Gastrocnemius medialis (tissue), 4 donors: ENCODE measurements around the gene PTH1R. TPM values are rescaled to one million over a fixed set of nuclear protein-coding genes. Genes with fewer than 3 reads are reported as not detected.

Experiments used
- ATAC-seq, 2 donors: fragments of 150-250 bp; one replicate each; pipeline ENCODE4 v1.9.1; 2016
- DNase-seq, 2 donors: peaks; one replicate each; pipeline ENCODE4 v3.0.0-alpha.2; 2019
- H3K27ac ChIP-seq, 4 donors: fragments of 200-600 bp; sonication (generic); 1 replicate in 1 of 4; 2 replicates in 3 of 4; pipeline ENCODE4 v1.5.1; 2016 to 2018; ENCODE audit warnings: mild to moderate bottlenecking in 2 of 4, moderate library complexity in 1 of 4
- H3K27me3 ChIP-seq, 3 donors: fragments of 200-600 bp; sonication (generic) in 2 of 3; 1 replicate in 1 of 3; 2 replicates in 2 of 3; pipeline versions ENCODE4 v1.5.1 to v1.6.0; 2016 to 2019; ENCODE audit warnings: mild to moderate bottlenecking in 1 of 3, moderate library complexity in 1 of 3
- H3K36me3 ChIP-seq, 2 donors: fragments of 200-600 bp; sonication (generic) in 1 of 2; one replicate each; pipeline ENCODE4 v1.5.1; 2017 to 2018
- H3K4me1 ChIP-seq, 2 donors: fragments of 200-600 bp; sonication (generic) in 1 of 2; one replicate each; pipeline ENCODE4 v1.5.1; 2016 to 2017; ENCODE audit warnings: mild to moderate bottlenecking in 2 of 2
- H3K4me3 ChIP-seq, 4 donors: fragments of 200-600 bp; sonication (generic) in 3 of 4; 1 replicate in 1 of 4; 2 replicates in 3 of 4; pipeline ENCODE4 v1.5.1; 2016 to 2019; ENCODE audit warnings: mild to moderate bottlenecking in 2 of 4
- H3K9me3 ChIP-seq, 3 donors: fragments of 200-600 bp; sonication (generic) in 2 of 3; 1 replicate in 1 of 3; 2 replicates in 2 of 3; pipeline ENCODE4 v1.5.1; 2016 to 2019
- POLR2A ChIP-seq, 2 donors: fragments of 450-650 bp; IDR thresholded peaks; one replicate each; pipeline ENCODE4 v1.6.1; 2017; ENCODE audit warnings: antibody characterized with exemption in 2 of 2, mild to moderate bottlenecking in 2 of 2, moderate library complexity in 2 of 2
- in situ Hi-C, 4 donors: fragments of 200-750 bp; cut with MboI; loops; one replicate each; pipeline versions ENCODE4 v1.15.0 to v1.8.0; 2017; ENCODE audit warnings: low sequenced_read_pairs in 4 of 4
- intact Hi-C: fragments of 100-400 bp; cut with DNase I; formaldehyde crosslinking; loops from one replicate; pipeline ENCODE4 v1.15.1; 2023; ENCODE audit warnings: low total_unique reads
- total RNA-seq, 4 donors: library from RNA; depleted of rRNA; stranded (reverse); fragments of >200 nt; gene quantifications; one replicate each; pipeline versions ENCODE4 v1.1.0 to v1.2.3, GENCODE V29; 2016
- TF ChIP-seq, protein P1 (sequence below), 5 experiments: fragments of 450-650 bp in 3 of 5; fragments of 200-600 bp in 2 of 5; sonication (generic) in 2 of 5; IDR thresholded peaks in 4 of 5; conservative IDR thresholded peaks in 1 of 5; 1 replicate in 4 of 5; 2 replicates in 1 of 5; pipeline ENCODE4 v1.5.1; 2016 to 2019; ENCODE audit warnings: antibody characterized with exemption in 5 of 5, mild to moderate bottlenecking in 3 of 5, moderate library complexity in 3 of 5

Gene PTH1R
- total RNA-seq, 4 donors from 2014 or later: 2.3 to 7.9 (median 7.3) TPM

DNA sequence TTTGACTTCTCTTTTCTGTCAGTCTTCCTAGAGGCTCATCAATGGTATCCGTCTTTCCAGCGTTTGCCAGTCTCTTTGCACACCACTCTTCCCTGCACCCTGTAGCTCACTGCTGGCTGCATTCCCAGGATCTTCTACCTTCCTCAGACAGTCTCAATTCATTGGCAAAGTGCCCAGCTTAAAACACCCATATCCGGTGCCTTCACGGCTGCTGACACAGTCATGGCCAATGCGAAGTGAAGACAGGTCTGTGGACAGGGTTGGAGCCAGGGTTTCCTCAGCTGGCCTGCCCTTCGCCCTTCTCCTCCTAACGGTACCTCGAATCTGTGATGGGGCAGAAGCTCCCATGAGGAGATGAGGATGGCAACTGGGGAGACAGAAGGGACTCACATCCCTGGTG, 36.1 kb downstream of the PTH1R start:
- TF ChIP-seq, protein P1, sequence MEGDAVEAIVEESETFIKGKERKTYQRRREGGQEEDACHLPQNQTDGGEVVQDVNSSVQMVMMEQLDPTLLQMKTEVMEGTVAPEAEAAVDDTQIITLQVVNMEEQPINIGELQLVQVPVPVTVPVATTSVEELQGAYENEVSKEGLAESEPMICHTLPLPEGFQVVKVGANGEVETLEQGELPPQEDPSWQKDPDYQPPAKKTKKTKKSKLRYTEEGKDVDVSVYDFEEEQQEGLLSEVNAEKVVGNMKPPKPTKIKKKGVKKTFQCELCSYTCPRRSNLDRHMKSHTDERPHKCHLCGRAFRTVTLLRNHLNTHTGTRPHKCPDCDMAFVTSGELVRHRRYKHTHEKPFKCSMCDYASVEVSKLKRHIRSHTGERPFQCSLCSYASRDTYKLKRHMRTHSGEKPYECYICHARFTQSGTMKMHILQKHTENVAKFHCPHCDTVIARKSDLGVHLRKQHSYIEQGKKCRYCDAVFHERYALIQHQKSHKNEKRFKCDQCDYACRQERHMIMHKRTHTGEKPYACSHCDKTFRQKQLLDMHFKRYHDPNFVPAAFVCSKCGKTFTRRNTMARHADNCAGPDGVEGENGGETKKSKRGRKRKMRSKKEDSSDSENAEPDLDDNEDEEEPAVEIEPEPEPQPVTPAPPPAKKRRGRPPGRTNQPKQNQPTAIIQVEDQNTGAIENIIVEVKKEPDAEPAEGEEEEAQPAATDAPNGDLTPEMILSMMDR (IDR thresholded peaks at IDR 0.05 in 4 of 5, conservative IDR thresholded peaks at IDR 0.05 in 1 of 5): no peak
- TF ChIP-seq POLR2A (IDR thresholded peaks at IDR 0.05): no peak
- ATAC-seq (no peak), DNase-seq (no peak)
- H3K4me1 ChIP-seq: peaks cover 14 to 16% of the 10 kb centered on the region in 2 donors
- no peaks in the 10 kb centered on the region for H3K9me3 ChIP-seq
- intact Hi-C loops: no loop called here
- H3K27ac ChIP-seq: peak overlapping the region in 2 of 4 donors; percentile 42 to 49
- no peak overlapping the region for H3K4me3 ChIP-seq
- in situ Hi-C loops: loop anchor here in 3 of 4 donors (5.0 to 10.0 kb wide), 3 partner anchors 71 to 211 kb away; partner anchors contain the start of genes PRSS50 (in 2 of the 3) and TMIE (in 1 of the 3)
- no peaks in the 10 kb centered on the region for H3K27me3 ChIP-seq
- peaks cover 0 to 19% of the 10 kb centered on the region in 2 donors for H3K36me3 ChIP-seq

DNA sequence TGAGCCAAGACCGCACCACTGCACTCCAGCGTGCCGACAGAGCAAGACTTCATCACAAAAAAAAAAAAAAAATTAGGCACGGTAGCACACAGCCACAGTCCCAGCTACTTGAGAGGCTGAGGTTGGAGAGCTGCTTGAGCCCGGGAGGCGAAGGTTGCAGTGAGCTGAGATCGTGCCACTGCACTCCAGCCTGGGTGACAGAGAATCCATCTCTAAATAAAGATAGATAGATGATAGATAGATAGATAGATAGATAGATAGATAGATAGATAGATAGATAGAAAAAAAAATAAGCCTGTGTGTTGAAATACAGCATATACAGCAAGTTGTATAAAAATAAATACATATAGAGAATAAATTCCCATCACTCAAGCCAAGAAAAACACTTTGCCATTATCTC, 37.3 kb downstream of the PTH1R start:
- no peak for DNase-seq
- ATAC-seq: no peak
- in situ Hi-C loops: loop anchor here in 3 of 4 donors (5.0 to 10.0 kb wide), 3 partner anchors 70 to 213 kb away; partner anchors contain the start of genes PRSS50 (in 2 of the 3) and TMIE (in 1 of the 3)
- Histone ChIP-seq H3K27me3 (no peaks in the 10 kb centered on the region), H3K9me3 (no peaks in the 10 kb centered on the region), H3K27ac (peak overlapping the region; percentile 40 to 71 (median 47)), H3K36me3 (peaks cover 0 to 24% of the 10 kb centered on the region in 2 donors), H3K4me3 (no peak overlapping the region), H3K4me1 (peaks cover 7 to 9% of the 10 kb centered on the region in 2 donors)
- intact Hi-C loops: no loop called here
- no peak for TF ChIP-seq POLR2A (IDR thresholded peaks at IDR 0.05)
- TF ChIP-seq, protein P1 (IDR thresholded peaks at IDR 0.05 in 4 of 5, conservative IDR thresholded peaks at IDR 0.05 in 1 of 5): no peak

DNA sequence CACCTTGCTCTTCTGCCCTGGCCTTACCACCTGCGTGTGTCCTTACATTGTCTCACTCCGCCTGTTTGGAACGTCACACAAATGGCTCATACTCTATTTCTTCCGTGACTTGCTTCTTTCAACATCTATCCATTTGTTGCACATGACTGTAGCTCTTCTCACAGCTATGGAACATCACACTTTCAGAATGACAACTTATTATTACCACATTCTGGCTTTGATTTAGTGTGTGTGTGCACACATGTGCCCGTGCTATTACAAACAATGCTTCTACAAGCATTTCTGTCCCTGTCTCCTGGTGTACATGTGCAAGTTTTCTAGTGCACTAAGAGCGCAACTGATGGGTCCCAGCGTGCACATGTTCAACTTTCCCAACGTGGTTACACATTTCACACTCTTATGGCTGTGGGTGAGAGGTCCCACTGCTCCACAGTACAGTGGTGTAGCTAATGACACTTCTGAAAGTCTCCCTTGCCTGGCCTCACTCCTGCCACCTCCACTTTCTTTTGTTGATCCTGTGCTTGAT, 37.8 kb downstream of the PTH1R start:
- ATAC-seq (peak; percentile 93 to 97), DNase-seq (peak; percentile 53 to 75)
- H3K4me1 ChIP-seq: peaks cover 10 to 14% of the 10 kb centered on the region in 2 donors
- H3K9me3 ChIP-seq: no peaks in the 10 kb centered on the region
- no peaks in the 10 kb centered on the region for H3K27me3 ChIP-seq
- H3K4me3 ChIP-seq: no peak overlapping the region
- H3K27ac ChIP-seq: peak overlapping the region; percentile 64 to 72 (median 70)
- in situ Hi-C loops: loop anchor here in 2 of 4 donors (10.0 kb wide), 2 partner anchors 69 to 201 kb away; partner anchors contain the start of gene PRSS50 (in 2 of the 2)
- intact Hi-C loops: no loop called here
- H3K36me3 ChIP-seq: peaks cover 0 to 29% of the 10 kb centered on the region in 2 donors
- TF ChIP-seq, protein P1 (IDR thresholded peaks at IDR 0.05 in 4 of 5, conservative IDR thresholded peaks at IDR 0.05 in 1 of 5): no peak
- TF ChIP-seq POLR2A (IDR thresholded peaks at IDR 0.05): peak; percentile 22 to 34

DNA sequence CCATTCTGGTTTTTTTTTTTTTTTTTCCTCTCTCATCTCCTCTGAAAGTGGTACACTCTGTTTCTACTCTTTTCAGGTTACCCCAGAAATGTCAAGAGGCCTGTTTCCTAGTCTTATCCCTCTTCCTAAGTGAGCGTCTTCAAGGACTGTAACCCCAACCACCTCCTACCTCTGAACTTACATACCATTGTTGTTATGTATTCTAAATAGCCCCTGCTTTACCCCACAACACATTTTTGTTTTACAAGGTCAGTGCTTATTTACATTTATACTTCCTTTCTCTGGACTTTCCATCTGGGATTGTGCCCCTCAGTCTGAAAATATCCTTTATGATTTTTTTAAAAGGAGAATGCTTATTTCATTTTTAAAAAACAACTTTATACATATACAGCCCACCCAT, 38.8 kb downstream of the PTH1R start:
- intact Hi-C loops (no loop called here), in situ Hi-C loops (loop anchor here in 2 of 4 donors (10.0 kb wide), 2 partner anchors 69 to 201 kb away; partner anchors contain the start of gene PRSS50 (in 2 of the 2))
- Histone ChIP-seq H3K4me1 (peaks cover 10 to 18% of the 10 kb centered on the region in 2 donors), H3K4me3 (no peak overlapping the region), H3K27me3 (no peaks in the 10 kb centered on the region), H3K27ac (peak overlapping the region; percentile 64 to 72 (median 70)), H3K36me3 (peaks cover 0 to 38% of the 10 kb centered on the region in 2 donors), H3K9me3 (no peaks in the 10 kb centered on the region)
- no peak for TF ChIP-seq POLR2A (IDR thresholded peaks at IDR 0.05)
- DNase-seq (no peak), ATAC-seq (no peak)

DNA sequence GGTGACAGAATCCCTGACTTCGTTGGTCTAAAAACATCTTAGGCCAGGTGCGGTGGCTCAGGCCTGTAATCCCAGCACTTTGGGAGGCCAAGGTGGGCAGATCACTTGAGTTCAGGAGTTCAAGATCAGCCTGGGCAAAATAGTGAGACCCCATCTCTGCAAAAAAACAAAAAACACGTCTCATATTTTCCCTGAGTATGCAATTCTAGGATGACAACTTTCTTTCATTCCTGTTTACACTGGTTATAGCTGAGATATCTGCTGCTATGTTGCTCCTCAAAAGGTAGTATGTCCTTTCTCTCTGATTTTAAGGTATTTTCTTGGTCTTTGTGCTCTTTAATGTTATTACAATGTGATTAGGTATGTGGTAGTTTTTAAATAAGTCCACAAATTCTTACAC, 39.3 kb downstream of the PTH1R start:
- Histone ChIP-seq H3K27me3 (no peaks in the 10 kb centered on the region), H3K9me3 (no peaks in the 10 kb centered on the region), H3K4me1 (peaks cover 10 to 18% of the 10 kb centered on the region in 2 donors), H3K36me3 (peaks cover 0 to 43% of the 10 kb centered on the region in 2 donors), H3K4me3 (no peak overlapping the region), H3K27ac (no peak overlapping the region)
- ATAC-seq (no peak), DNase-seq (no peak)
- no peak for TF ChIP-seq POLR2A (IDR thresholded peaks at IDR 0.05)
- TF ChIP-seq, protein P1 (IDR thresholded peaks at IDR 0.05 in 4 of 5, conservative IDR thresholded peaks at IDR 0.05 in 1 of 5): no peak
- intact Hi-C loops: no loop called here
- in situ Hi-C loops: loop anchor here in 2 of 4 donors (10.0 kb wide), 2 partner anchors 68 to 202 kb away; partner anchors contain the start of gene PRSS50 (in 2 of the 2)
